ENCODE results near the gene GPX6. TPM values are rescaled to one million over a fixed set of nuclear protein-coding genes. Genes with fewer than 3 reads are reported as not detected.
"Not testable (repeated sequence)": the region's sequence is repeated elsewhere in the genome, so short reads cannot be mapped to it uniquely, and the experiment has no call there.

The GPX6 gene
- total RNA-seq, 4 donors from 2014 or later, result not detected

GRCh38 chr6:28525496-28526039 is 10.0 kb upstream of the GPX6 start, which contains the start of gene GPX5:
GPX5 (plus strand) TSS chr6:28525881; CDS start chr6:28526014, 133 bp downstream.
- 52 to 56% methylated on average over 9 to 10 of the region's 10 CpGs for WGBS, 2 donors
- intact Hi-C loops (cut with DNase I), result no loop called here

GRCh38 chr6:28523241-28523622 is 7.6 kb upstream of the GPX6 start:
- Histone ChIP-seq H3K27me3 (peaks cover 0 to 42% (median 0%) of the 10 kb centered on the region in 4 donors), H3K36me3 (no peaks in the 10 kb centered on the region), H3K4me3 (no peak overlapping the region), H3K9me3 (no peaks in the 10 kb centered on the region), H3K4me1 (no peaks in the 10 kb centered on the region), H3K27ac (no peak overlapping the region)
- no peak for TF ChIP-seq POLR2A (IDR thresholded peaks at IDR 0.05)
- no peak for TF ChIP-seq CTCF (IDR thresholded peaks at IDR 0.05)
- no peak for DNase-seq
- 0 to 42% methylated on average over 1 to 3 of the region's 3 CpGs for WGBS, 2 donors
- intact Hi-C loops (cut with DNase I), result no loop called here

More at GRCh38 chr6:28525496-28526039, 10.0 kb upstream of the GPX6 start, which contains the start of gene GPX5:
- DNase-seq, result no peak
- no peak for TF ChIP-seq CTCF (IDR thresholded peaks at IDR 0.05)
- no peak for TF ChIP-seq POLR2A (IDR thresholded peaks at IDR 0.05)
- H3K4me3 ChIP-seq, result no peak within 1 kb of the TSS
- H3K27me3 ChIP-seq, result peaks cover 0 to 48% (median 0%) of the 10 kb centered on the region in 4 donors
- no peaks in the 10 kb centered on the region for H3K9me3 ChIP-seq
- no peaks in the 10 kb centered on the region for H3K36me3 ChIP-seq
- no peaks in the 10 kb centered on the region for H3K4me1 ChIP-seq
- H3K27ac ChIP-seq, result no peak within 1 kb of the TSS

DNA sequence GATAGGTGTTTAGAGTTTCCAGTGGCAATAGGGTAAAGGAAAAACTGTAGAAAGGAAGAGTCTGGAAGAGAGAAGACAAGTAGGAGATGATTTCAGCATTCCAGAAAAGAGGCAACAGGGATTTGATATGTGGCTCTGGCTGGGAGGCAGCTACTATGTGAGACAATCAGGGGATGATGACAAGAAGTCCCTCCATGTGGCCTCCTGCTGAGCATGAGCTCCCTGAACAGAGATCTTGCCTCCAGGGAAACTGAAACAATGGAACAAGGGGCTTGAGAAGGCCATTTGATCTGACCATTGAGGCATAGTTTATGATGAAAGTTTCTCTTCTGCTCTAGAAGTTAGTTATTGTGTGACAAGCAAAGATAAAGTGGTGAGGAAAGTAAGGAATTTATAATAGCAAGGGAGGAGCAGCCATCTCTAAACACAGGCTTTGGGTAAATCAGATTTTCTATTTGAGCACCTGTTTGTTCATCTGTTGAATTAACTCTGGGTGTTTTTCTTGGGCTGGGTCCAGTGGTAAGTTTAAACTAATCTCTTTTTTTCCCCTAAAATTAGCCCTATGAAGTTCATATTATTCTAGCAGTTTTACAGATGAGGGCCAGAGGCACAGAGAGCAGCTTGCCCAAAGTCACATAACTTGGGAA is 7.1 kb upstream of the GPX6 start:
- no peak for DNase-seq
- intact Hi-C loops (cut with DNase I), result no loop called here
- TF ChIP-seq POLR2A (IDR thresholded peaks at IDR 0.05) (no peak), CTCF (IDR thresholded peaks at IDR 0.05) (no peak)
- H3K4me3 ChIP-seq, result no peak overlapping the region
- H3K27ac ChIP-seq, result no peak overlapping the region
- no peaks in the 10 kb centered on the region for H3K9me3 ChIP-seq
- H3K36me3 ChIP-seq, result no peaks in the 10 kb centered on the region
- H3K27me3 ChIP-seq, result peaks cover 0 to 41% (median 0%) of the 10 kb centered on the region in 4 donors
- no peaks in the 10 kb centered on the region for H3K4me1 ChIP-seq

DNA sequence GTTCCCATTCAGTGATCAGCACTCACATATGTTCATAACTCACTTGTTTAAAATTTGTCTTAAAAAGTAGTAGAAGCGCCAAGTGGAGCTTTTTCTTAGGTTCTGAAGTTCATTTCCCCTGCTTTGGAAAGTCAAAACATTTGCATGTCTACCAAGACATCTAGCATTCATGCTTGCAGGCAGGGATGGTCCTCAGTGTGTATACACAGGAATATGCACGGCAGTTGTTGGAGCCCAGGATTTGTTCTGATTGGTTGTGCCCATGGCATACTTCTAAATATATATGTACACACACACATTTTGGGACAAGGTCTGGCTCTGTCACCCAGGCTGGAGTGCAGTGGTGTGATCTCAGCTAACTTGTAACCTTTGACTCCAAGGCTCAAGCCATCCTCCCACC is 2.4 kb upstream of the GPX6 start:
- no peaks in the 10 kb centered on the region for H3K4me1 ChIP-seq
- no peak for DNase-seq
- WGBS, 2 donors, result 69 to 70% methylated on average over 2 of the region's 2 CpGs
- H3K27me3 ChIP-seq, result peaks cover 0 to 31% (median 0%) of the 10 kb centered on the region in 4 donors
- TF ChIP-seq CTCF (IDR thresholded peaks at IDR 0.05) (no peak), POLR2A (IDR thresholded peaks at IDR 0.05) (no peak)
- H3K4me3 ChIP-seq, result no peak overlapping the region
- H3K36me3 ChIP-seq, result no peaks in the 10 kb centered on the region
- H3K27ac ChIP-seq, result no peak overlapping the region
- no peaks in the 10 kb centered on the region for H3K9me3 ChIP-seq
- intact Hi-C loops (cut with DNase I), result no loop called here

DNA sequence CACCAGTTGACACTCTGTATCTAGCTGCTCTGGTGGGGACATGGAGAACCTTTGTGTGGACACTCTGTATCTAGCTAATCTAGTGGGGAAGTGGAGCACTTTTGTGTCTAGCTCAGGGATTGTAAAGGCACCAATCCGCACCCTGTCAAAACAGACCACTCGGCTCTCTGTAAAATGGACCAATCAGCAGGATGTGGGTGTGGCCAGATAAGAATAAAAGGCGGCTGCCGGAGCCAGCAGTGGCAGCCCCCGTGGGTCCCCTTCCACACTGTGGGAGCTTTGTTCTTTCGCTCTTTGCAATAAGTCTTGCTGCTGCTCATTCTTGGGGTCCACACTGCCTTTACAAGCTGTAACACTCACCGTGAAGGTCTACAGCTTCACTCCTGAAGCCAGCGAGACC is 3.2 kb downstream of the GPX6 start:
- H3K4me3 ChIP-seq; DNase-seq; H3K9me3 ChIP-seq; H3K27ac ChIP-seq; H3K36me3 ChIP-seq; intact Hi-C loops (cut with DNase I); H3K4me1 ChIP-seq: not testable (repeated sequence)
- 91 to 100% methylated on average over 1 to 8 of the region's 8 CpGs for WGBS, 2 donors
- H3K27me3 ChIP-seq, result peaks cover 0 to 14% (median 0%) of the 10 kb centered on the region in 4 donors

Data from esophagus squamous epithelium (tissue), 5 donors.